Measurements from ENCODE around the gene DCC.

GRCh38 chr18:53139746-53140500 is 799.9 kb downstream of the DCC start:
- no peak for TF ChIP-seq EZH2 (IDR thresholded peaks at IDR 0.05; ENCODE audit: borderline replicate concordance, insufficient read depth, low read depth, low read length, poor library complexity, severe bottlenecking)
- TF ChIP-seq CTCF (IDR thresholded peaks at IDR 0.05), result no peak

Measured in B cell (primary cell).